OCI-LY7 (cell line): ENCODE data around the gene GOLM1.

Experiments used
- EZH2phosphoT487 ChIP-seq: fragments of 200-600 bp; sonication (generic); IDR thresholded peaks from 2 replicates; pipeline ENCODE4 v1.6.1; 2018; ENCODE audit warnings: low read depth, borderline replicate concordance, mild to moderate bottlenecking, mixed run types, antibody characterized with exemption, low read length, moderate library complexity, mixed read lengths
- TF ChIP-seq, protein P1 (sequence below): fragments of 200-600 bp; sonication (generic); conservative IDR thresholded peaks from 2 replicates; pipeline ENCODE4 v1.5.1; 2014; ENCODE audit warnings: mild to moderate bottlenecking, antibody characterized with exemption, low read length, moderate library complexity, mixed read lengths

GRCh38 chr9:86096386-86096785, 3.0 kb downstream of the GOLM1 start:
- TF ChIP-seq, protein P1, sequence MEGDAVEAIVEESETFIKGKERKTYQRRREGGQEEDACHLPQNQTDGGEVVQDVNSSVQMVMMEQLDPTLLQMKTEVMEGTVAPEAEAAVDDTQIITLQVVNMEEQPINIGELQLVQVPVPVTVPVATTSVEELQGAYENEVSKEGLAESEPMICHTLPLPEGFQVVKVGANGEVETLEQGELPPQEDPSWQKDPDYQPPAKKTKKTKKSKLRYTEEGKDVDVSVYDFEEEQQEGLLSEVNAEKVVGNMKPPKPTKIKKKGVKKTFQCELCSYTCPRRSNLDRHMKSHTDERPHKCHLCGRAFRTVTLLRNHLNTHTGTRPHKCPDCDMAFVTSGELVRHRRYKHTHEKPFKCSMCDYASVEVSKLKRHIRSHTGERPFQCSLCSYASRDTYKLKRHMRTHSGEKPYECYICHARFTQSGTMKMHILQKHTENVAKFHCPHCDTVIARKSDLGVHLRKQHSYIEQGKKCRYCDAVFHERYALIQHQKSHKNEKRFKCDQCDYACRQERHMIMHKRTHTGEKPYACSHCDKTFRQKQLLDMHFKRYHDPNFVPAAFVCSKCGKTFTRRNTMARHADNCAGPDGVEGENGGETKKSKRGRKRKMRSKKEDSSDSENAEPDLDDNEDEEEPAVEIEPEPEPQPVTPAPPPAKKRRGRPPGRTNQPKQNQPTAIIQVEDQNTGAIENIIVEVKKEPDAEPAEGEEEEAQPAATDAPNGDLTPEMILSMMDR = no peak
- TF ChIP-seq EZH2phosphoT487 = no peak
